ENCODE measurements around the gene TMEM94.
"Not testable (repeated sequence)": the region's sequence is repeated elsewhere in the genome, so short reads cannot be mapped to it uniquely, and the experiment has no call there.

Gene TMEM94

GRCh38 chr17:75456417-75457046 lies at the start of gene TMEM94:
TMEM94 (plus strand) TSS chr17:75456635; CDS start chr17:75471906, 15,271 bp downstream.
- DNase-seq: peak; percentile 91

- no peak for DNase-seq
These were observed 48.6 kb upstream of the TMEM94 start for GRCh38 chr17:75407655-75408352.

GRCh38 chr17:75410141-75410540 lies 46.3 kb upstream of the TMEM94 start:
- DNase-seq: no peak

GRCh38 chr17:75411328-75412067 lies 44.9 kb upstream of the TMEM94 start:
- no peak for DNase-seq

GRCh38 chr17:75412455-75413317 lies 43.7 kb upstream of the TMEM94 start:
- peak; percentile 80 for DNase-seq

- DNase-seq: no peak
These were observed 41.9 kb upstream of the TMEM94 start for GRCh38 chr17:75414488-75414887.

- DNase-seq: no peak
These were observed 40.4 kb upstream of the TMEM94 start for GRCh38 chr17:75416006-75416405.

GRCh38 chr17:75417054-75417580 lies 39.3 kb upstream of the TMEM94 start:
- DNase-seq: no peak

GRCh38 chr17:75418531-75418930 lies 37.9 kb upstream of the TMEM94 start:
- DNase-seq: no peak

GRCh38 chr17:75428543-75429469 lies 27.6 kb upstream of the TMEM94 start:
- no peak for DNase-seq

GRCh38 chr17:75430159-75430974 lies 26.1 kb upstream of the TMEM94 start:
- DNase-seq: no peak

- DNase-seq: no peak
These were observed 23.1 kb upstream of the TMEM94 start for GRCh38 chr17:75433218-75433783.

GRCh38 chr17:75434433-75434832 lies 22.0 kb upstream of the TMEM94 start:
- not testable (repeated sequence) for DNase-seq

GRCh38 chr17:75437404-75437803 lies 19.0 kb upstream of the TMEM94 start:
- DNase-seq: not testable (repeated sequence)

GRCh38 chr17:75439287-75439686 lies 17.1 kb upstream of the TMEM94 start:
- DNase-seq: no peak

GRCh38 chr17:75440738-75441448 lies 15.5 kb upstream of the TMEM94 start:
- DNase-seq: no peak

- no peak for DNase-seq
These were observed 14.0 kb upstream of the TMEM94 start for GRCh38 chr17:75442168-75443103.

- no peak for DNase-seq
These were observed 11.1 kb upstream of the TMEM94 start for GRCh38 chr17:75445296-75445695.

All from stimulated activated CD8-positive, alpha-beta memory T cell treated with anti-CD3 and anti-CD28 coated beads, Interleukin-4, amount 100 ng/mL, for 48 hours (primary cell).